DOHH2 (cell line): ENCODE measurements around the gene HIPK2.

Source experiments
- H3F3A ChIP-seq: fragments of 200-600 bp; sonication (generic), shearing (Covaris generic); 2 replicates; pipeline ENCODE4 v1.6.0; 2016; ENCODE audit warnings: antibody characterized with exemption, mild to moderate bottlenecking; ENCODE audit not compliant: control insufficient read depth, insufficient read depth
- H3K27ac ChIP-seq: fragments of 200-600 bp; sonication (generic); 2 replicates; pipeline ENCODE4 v1.5.1; 2014; ENCODE audit warnings: low read depth, mild to moderate bottlenecking, low read length, moderate library complexity
- H3K27me3 ChIP-seq: fragments of 200-600 bp; sonication (generic); 2 replicates; pipeline ENCODE4 v1.6.1; 2014; ENCODE audit warnings: mild to moderate bottlenecking, low read length, mixed read lengths; ENCODE audit not compliant: control insufficient read depth
- H3K36me3 ChIP-seq: fragments of 200-600 bp; sonication (generic); 2 replicates; pipeline ENCODE4 v1.6.1; 2014; ENCODE audit warnings: mild to moderate bottlenecking, low read length, moderate library complexity, mixed read lengths; ENCODE audit not compliant: control insufficient read depth
- H3K4me1 ChIP-seq: fragments of 200-600 bp; sonication (generic); 2 replicates; pipeline ENCODE4 v1.6.1; 2014; ENCODE audit warnings: mild to moderate bottlenecking, low read length, mixed read lengths; ENCODE audit not compliant: control insufficient read depth
- H3K4me2 ChIP-seq: fragments of 200-600 bp; sonication (generic); 2 replicates; pipeline ENCODE4 v1.6.0; 2014; ENCODE audit warnings: mild to moderate bottlenecking, low read length, moderate library complexity
- H3K4me3 ChIP-seq: fragments of 200-600 bp; sonication (generic); 2 replicates; pipeline ENCODE4 v1.5.1; 2014; ENCODE audit warnings: mild to moderate bottlenecking, low read length, mixed read lengths
- H3K79me2 ChIP-seq: fragments of 200-600 bp; sonication (generic); 2 replicates; pipeline ENCODE4 v1.6.1; 2014; ENCODE audit warnings: mild to moderate bottlenecking, low read length, mixed read lengths; ENCODE audit not compliant: control insufficient read depth
- H3K9me2 ChIP-seq: fragments of 200-600 bp; sonication (generic); replicated peaks from 2 replicates; pipeline ENCODE4 v1.6.1; 2014; ENCODE audit warnings: mild to moderate bottlenecking, low read length, mixed read lengths; ENCODE audit not compliant: control insufficient read depth
- H3K9me3 ChIP-seq: fragments of 200-600 bp; sonication (generic); 2 replicates; pipeline ENCODE4 v1.6.1; 2014; ENCODE audit warnings: antibody characterized with exemption, low read length, mixed read lengths; ENCODE audit not compliant: control insufficient read depth, insufficient read depth
- H4K20me1 ChIP-seq: fragments of 200-600 bp; sonication (generic); 2 replicates; pipeline ENCODE4 v1.6.0; 2014; ENCODE audit warnings: low read depth, mild to moderate bottlenecking, antibody characterized with exemption, low read length, moderate library complexity; ENCODE audit not compliant: control insufficient read depth, insufficient read depth
- CTCF ChIP-seq: fragments of 200-600 bp; sonication (generic); IDR thresholded peaks from one replicate; pipeline ENCODE4 v1.5.1; 2014; ENCODE audit warnings: antibody characterized with exemption, mild to moderate bottlenecking, low read depth, low read length; ENCODE audit not compliant: poor library complexity, severe bottlenecking
- EZH2phosphoT487 ChIP-seq: fragments of 200-600 bp; sonication (generic); IDR thresholded peaks from 2 replicates; pipeline ENCODE4 v1.6.1; 2017; ENCODE audit warnings: borderline replicate concordance, mild to moderate bottlenecking, antibody characterized with exemption, low read length, moderate library complexity, mixed read lengths

The HIPK2 gene

GRCh38 chr7:139591550-139592195 is 186.1 kb downstream of the HIPK2 start:
- H3K36me3 ChIP-seq, result no peaks in the 10 kb centered on the region

GRCh38 chr7:139589474-139589873 is 188.3 kb downstream of the HIPK2 start:
- TF ChIP-seq CTCF (no peak), EZH2phosphoT487 (no peak)
- Histone ChIP-seq H3K9me3 (no peaks in the 10 kb centered on the region), H4K20me1 (no peaks in the 10 kb centered on the region), H3F3A (no peaks in the 10 kb centered on the region), H3K79me2 (no peaks in the 10 kb centered on the region), H3K27me3 (no peaks in the 10 kb centered on the region), H3K4me2 (no peak overlapping the region), H3K27ac (no peak overlapping the region), H3K9me2 (no peaks in the 10 kb centered on the region), H3K36me3 (no peaks in the 10 kb centered on the region), H3K4me1 (no peaks in the 10 kb centered on the region), H3K4me3 (no peak overlapping the region)

More at GRCh38 chr7:139591550-139592195, 186.1 kb downstream of the HIPK2 start:
- Histone ChIP-seq H3K9me2 (no peaks in the 10 kb centered on the region), H3K9me3 (no peaks in the 10 kb centered on the region), H3K4me1 (no peaks in the 10 kb centered on the region), H3K79me2 (no peaks in the 10 kb centered on the region), H3K4me3 (no peak overlapping the region), H3K27ac (no peak overlapping the region), H3K4me2 (no peak overlapping the region), H4K20me1 (no peaks in the 10 kb centered on the region), H3F3A (no peaks in the 10 kb centered on the region), H3K27me3 (no peaks in the 10 kb centered on the region)
- TF ChIP-seq CTCF (no peak), EZH2phosphoT487 (no peak)

DNA sequence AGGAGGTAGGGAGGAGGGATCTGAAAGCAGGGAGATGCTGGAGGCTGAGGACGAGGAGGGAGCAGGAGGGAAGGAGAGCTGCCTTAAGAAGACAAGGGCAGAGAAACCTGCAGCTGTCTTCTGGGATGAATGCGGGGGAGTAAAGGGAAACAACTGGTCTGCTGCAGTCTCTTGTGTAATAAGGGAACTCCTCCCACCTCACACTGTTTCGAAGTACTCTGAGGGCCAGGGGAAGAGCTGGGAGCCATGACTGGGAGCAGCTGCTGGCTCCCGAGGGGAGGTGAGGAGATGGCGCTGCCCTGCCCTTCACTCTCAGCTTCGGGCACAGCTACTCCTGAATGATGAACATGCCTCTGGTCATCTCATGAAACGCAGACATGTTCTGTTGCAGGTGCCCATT is 189.2 kb downstream of the HIPK2 start:
- TF ChIP-seq CTCF (no peak), EZH2phosphoT487 (no peak)
- Histone ChIP-seq H3F3A (no peaks in the 10 kb centered on the region), H3K27ac (no peak overlapping the region), H3K4me3 (no peak overlapping the region), H3K9me2 (no peaks in the 10 kb centered on the region), H3K4me2 (no peak overlapping the region), H3K4me1 (no peaks in the 10 kb centered on the region), H3K36me3 (no peaks in the 10 kb centered on the region), H3K79me2 (no peaks in the 10 kb centered on the region), H4K20me1 (no peaks in the 10 kb centered on the region), H3K9me3 (no peaks in the 10 kb centered on the region), H3K27me3 (no peaks in the 10 kb centered on the region)
